ENCODE data around the gene TMC6.

DNA sequence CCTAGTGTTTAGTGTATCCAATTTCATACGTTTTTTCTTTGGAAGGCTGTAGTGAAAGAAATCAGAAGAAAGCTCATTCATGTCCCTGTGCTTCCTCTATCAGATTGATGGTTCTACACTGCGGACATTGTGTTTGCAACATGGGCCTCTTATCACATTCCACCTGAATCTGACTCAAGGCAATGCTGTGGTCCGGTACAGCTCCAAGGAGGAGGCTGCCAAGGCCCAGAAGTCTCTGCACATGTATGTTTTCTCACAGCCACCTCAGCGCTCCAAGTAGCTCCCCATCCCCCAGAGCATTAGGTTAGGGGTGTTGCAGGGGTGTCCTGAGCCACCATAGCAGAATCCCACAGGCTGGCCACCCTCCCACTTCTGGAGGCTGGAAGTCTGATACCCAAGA is 25.2 kb downstream of the TMC6 start:
- TF ChIP-seq, protein P1, sequence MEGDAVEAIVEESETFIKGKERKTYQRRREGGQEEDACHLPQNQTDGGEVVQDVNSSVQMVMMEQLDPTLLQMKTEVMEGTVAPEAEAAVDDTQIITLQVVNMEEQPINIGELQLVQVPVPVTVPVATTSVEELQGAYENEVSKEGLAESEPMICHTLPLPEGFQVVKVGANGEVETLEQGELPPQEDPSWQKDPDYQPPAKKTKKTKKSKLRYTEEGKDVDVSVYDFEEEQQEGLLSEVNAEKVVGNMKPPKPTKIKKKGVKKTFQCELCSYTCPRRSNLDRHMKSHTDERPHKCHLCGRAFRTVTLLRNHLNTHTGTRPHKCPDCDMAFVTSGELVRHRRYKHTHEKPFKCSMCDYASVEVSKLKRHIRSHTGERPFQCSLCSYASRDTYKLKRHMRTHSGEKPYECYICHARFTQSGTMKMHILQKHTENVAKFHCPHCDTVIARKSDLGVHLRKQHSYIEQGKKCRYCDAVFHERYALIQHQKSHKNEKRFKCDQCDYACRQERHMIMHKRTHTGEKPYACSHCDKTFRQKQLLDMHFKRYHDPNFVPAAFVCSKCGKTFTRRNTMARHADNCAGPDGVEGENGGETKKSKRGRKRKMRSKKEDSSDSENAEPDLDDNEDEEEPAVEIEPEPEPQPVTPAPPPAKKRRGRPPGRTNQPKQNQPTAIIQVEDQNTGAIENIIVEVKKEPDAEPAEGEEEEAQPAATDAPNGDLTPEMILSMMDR (IDR thresholded peaks at IDR 0.05 in 4 of 5, conservative IDR thresholded peaks at IDR 0.05 in 1 of 5): no peak
- TF ChIP-seq POLR2A (IDR thresholded peaks at IDR 0.05): no peak
